Measurements from ENCODE around the gene PAK4. TPM values are rescaled to one million over a fixed set of nuclear protein-coding genes. Genes with fewer than 3 reads are reported as not detected.

Gene PAK4
- total and polyA plus RNA-seq, 2 of the 13 experiments (the other 11 are each of a cell fraction or from before 2014, with no cell fraction given), result 9.5 to 17.8 TPM

GRCh38 chr19:39098365-39099269 is 27.0 kb upstream of the PAK4 start (continued):
- TF ChIP-seq, protein P1, sequence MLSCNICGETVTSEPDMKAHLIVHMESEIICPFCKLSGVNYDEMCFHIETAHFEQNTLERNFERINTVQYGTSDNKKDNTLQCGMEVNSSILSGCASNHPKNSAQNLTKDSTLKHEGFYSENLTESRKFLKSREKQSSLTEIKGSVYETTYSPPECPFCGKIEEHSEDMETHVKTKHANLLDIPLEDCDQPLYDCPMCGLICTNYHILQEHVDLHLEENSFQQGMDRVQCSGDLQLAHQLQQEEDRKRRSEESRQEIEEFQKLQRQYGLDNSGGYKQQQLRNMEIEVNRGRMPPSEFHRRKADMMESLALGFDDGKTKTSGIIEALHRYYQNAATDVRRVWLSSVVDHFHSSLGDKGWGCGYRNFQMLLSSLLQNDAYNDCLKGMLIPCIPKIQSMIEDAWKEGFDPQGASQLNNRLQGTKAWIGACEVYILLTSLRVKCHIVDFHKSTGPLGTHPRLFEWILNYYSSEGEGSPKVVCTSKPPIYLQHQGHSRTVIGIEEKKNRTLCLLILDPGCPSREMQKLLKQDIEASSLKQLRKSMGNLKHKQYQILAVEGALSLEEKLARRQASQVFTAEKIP (CRISPR knock-in tag; IDR thresholded peaks at IDR 0.05; ENCODE audit: borderline replicate concordance), result no peak
- TF ChIP-seq, protein P2, sequence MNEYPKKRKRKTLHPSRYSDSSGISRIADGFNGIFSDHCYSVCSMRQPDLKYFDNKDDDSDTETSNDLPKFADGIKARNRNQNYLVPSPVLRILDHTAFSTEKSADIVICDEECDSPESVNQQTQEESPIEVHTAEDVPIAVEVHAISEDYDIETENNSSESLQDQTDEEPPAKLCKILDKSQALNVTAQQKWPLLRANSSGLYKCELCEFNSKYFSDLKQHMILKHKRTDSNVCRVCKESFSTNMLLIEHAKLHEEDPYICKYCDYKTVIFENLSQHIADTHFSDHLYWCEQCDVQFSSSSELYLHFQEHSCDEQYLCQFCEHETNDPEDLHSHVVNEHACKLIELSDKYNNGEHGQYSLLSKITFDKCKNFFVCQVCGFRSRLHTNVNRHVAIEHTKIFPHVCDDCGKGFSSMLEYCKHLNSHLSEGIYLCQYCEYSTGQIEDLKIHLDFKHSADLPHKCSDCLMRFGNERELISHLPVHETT (CRISPR knock-in tag; conservative IDR thresholded peaks at IDR 0.05), result no peak
- TF ChIP-seq TAF15 (IDR thresholded peaks at IDR 0.05; ENCODE audit: low read depth, low read length, poor library complexity, severe bottlenecking), result no peak
- TF ChIP-seq, protein P3, sequence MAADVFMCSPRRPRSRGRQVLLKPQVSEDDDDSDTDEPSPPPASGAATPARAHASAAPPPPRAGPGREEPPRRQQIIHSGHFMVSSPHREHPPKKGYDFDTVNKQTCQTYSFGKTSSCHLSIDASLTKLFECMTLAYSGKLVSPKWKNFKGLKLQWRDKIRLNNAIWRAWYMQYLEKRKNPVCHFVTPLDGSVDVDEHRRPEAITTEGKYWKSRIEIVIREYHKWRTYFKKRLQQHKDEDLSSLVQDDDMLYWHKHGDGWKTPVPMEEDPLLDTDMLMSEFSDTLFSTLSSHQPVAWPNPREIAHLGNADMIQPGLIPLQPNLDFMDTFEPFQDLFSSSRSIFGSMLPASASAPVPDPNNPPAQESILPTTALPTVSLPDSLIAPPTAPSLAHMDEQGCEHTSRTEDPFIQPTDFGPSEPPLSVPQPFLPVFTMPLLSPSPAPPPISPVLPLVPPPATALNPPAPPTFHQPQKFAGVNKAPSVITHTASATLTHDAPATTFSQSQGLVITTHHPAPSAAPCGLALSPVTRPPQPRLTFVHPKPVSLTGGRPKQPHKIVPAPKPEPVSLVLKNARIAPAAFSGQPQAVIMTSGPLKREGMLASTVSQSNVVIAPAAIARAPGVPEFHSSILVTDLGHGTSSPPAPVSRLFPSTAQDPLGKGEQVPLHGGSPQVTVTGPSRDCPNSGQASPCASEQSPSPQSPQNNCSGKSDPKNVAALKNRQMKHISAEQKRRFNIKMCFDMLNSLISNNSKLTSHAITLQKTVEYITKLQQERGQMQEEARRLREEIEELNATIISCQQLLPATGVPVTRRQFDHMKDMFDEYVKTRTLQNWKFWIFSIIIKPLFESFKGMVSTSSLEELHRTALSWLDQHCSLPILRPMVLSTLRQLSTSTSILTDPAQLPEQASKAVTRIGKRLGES (CRISPR knock-in tag; IDR thresholded peaks at IDR 0.05; ENCODE audit: borderline replicate concordance), result no peak
- no peak for TF ChIP-seq ZNF275 (CRISPR knock-in tag; IDR thresholded peaks at IDR 0.05; ENCODE audit: borderline replicate concordance)
- TF ChIP-seq, protein P4, sequence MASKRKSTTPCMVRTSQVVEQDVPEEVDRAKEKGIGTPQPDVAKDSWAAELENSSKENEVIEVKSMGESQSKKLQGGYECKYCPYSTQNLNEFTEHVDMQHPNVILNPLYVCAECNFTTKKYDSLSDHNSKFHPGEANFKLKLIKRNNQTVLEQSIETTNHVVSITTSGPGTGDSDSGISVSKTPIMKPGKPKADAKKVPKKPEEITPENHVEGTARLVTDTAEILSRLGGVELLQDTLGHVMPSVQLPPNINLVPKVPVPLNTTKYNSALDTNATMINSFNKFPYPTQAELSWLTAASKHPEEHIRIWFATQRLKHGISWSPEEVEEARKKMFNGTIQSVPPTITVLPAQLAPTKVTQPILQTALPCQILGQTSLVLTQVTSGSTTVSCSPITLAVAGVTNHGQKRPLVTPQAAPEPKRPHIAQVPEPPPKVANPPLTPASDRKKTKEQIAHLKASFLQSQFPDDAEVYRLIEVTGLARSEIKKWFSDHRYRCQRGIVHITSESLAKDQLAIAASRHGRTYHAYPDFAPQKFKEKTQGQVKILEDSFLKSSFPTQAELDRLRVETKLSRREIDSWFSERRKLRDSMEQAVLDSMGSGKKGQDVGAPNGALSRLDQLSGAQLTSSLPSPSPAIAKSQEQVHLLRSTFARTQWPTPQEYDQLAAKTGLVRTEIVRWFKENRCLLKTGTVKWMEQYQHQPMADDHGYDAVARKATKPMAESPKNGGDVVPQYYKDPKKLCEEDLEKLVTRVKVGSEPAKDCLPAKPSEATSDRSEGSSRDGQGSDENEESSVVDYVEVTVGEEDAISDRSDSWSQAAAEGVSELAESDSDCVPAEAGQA (IDR thresholded peaks at IDR 0.05; ENCODE audit: low read depth), result no peak
- TF ChIP-seq, protein P4 (CRISPR knock-in tag; IDR thresholded peaks at IDR 0.05; ENCODE audit: borderline replicate concordance), result no peak

All from HepG2 (cell line).